GM19328 (cell line): Measurements from ENCODE around the gene SDSL.

ENCODE experiments used
- ATAC-seq: cut with Tn5 transposase; IDR thresholded peaks from one replicate; pipeline ENCODE4 v1.9.1; 2021; ENCODE audit warnings: mild to moderate bottlenecking, moderate library complexity; ENCODE audit not compliant: unreplicated experiment

SDSL gene

GRCh38 chr12:113418213-113418879, 3.8 kb upstream of the SDSL start:
- no peak for ATAC-seq

- no peak for ATAC-seq
Measured at GRCh38 chr12:113420996-113421595, 1.1 kb upstream of the SDSL start.

- ATAC-seq, result no peak
Measured at GRCh38 chr12:113422886-113423669, 898 bp downstream of the SDSL start.

- ATAC-seq, result no peak
Measured at GRCh38 chr12:113424456-113424855, 2.3 kb downstream of the SDSL start.

GRCh38 chr12:113424915-113425823, 3.0 kb downstream of the SDSL start:
- no peak for ATAC-seq

- no peak for ATAC-seq
Measured at GRCh38 chr12:113425960-113426453, 3.8 kb downstream of the SDSL start.

GRCh38 chr12:113427882-113428281, 5.7 kb downstream of the SDSL start:
- ATAC-seq, result no peak

GRCh38 chr12:113428482-113428881, 6.3 kb downstream of the SDSL start:
- ATAC-seq, result no peak

- ATAC-seq, result no peak
Measured at GRCh38 chr12:113432986-113433385, 10.8 kb downstream of the SDSL start.

- no peak for ATAC-seq
Measured at GRCh38 chr12:113435367-113435766, 13.2 kb downstream of the SDSL start.

GRCh38 chr12:113436586-113436985, 14.4 kb downstream of the SDSL start:
- no peak for ATAC-seq

GRCh38 chr12:113436993-113437728, 15.0 kb downstream of the SDSL start:
- no peak for ATAC-seq

GRCh38 chr12:113437729-113438100, 15.5 kb downstream of the SDSL start:
- ATAC-seq, result no peak

- ATAC-seq, result no peak
Measured at GRCh38 chr12:113438523-113439300, 16.5 kb downstream of the SDSL start.

GRCh38 chr12:113439301-113439597, 17.1 kb downstream of the SDSL start:
- ATAC-seq, result no peak

- ATAC-seq, result no peak
Measured at GRCh38 chr12:113439606-113440030, 17.4 kb downstream of the SDSL start.

- no peak for ATAC-seq
Measured at GRCh38 chr12:113440336-113440735, 18.2 kb downstream of the SDSL start.

- no peak for ATAC-seq
Measured at GRCh38 chr12:113440947-113441782, 19.0 kb downstream of the SDSL start.
